Measurements from ENCODE around the gene RAPGEF6.

GRCh38 chr5:131392466-131393095 is 242.4 kb downstream of the RAPGEF6 start:
- no peak for TF ChIP-seq POLR2A (IDR thresholded peaks at IDR 0.05; ENCODE audit: low read depth, low read length)
- TF ChIP-seq POLR2AphosphoS5 (IDR thresholded peaks at IDR 0.05; ENCODE audit: low read depth, low read length) = no peak
- TF ChIP-seq TAF1 (IDR thresholded peaks at IDR 0.05; ENCODE audit: low read depth, low read length) = no peak
- no peak for TF ChIP-seq PAX5 (IDR thresholded peaks at IDR 0.05; ENCODE audit: insufficient read depth, low read length, severe bottlenecking)
- TF ChIP-seq SPI1 (IDR thresholded peaks at IDR 0.05; ENCODE audit: low read depth, low read length) = no peak
- TF ChIP-seq POU2F2 (IDR thresholded peaks at IDR 0.05; ENCODE audit: low read depth, low read length) = no peak
